HEK293 (cell line): Measurements from ENCODE around the gene SEC61G.

Experiments used
- CTCF ChIA-PET: fragments of 350-600 bp; formaldehyde crosslinking; extraction: SDS; loops from one replicate; lab custom pipeline; 2021; ENCODE audit warnings: antibody characterized with exemption; lab: Yijun Ruan, JAX
- POLR2A ChIA-PET: fragments of 300-600 bp; formaldehyde crosslinking; extraction: SDS; loops from one replicate; lab custom pipeline; 2020; ENCODE audit warnings: antibody characterized with exemption, inconsistent platforms; lab: Yijun Ruan, JAX
- H3K27ac ChIP-seq: fragments of 200-500 bp; sonication (Bioruptor generic); 2 replicates; pipeline ENCODE4 v1.5.1; 2014; ENCODE audit warnings: low read depth, low read length, control low read depth, inconsistent platforms; ENCODE audit errors: extremely low read depth
- H3K36me3 ChIP-seq, 2 experiments: fragments of 200-500 bp in 1 of 2; sonication (Bioruptor generic) in 1 of 2; 1 replicate in 1 of 2; 2 replicates in 1 of 2; pipeline ENCODE4 v1.5.1; 2014 to 2017; ENCODE audit warnings: inconsistent platforms in 2 of 2, low read length in 2 of 2; ENCODE audit not compliant: control insufficient read depth in 2 of 2, insufficient read depth in 1 of 2
- H3K4me1 ChIP-seq: fragments of 200-500 bp; sonication (Bioruptor generic); 2 replicates; pipeline ENCODE4 v1.5.1; 2014; ENCODE audit warnings: mild to moderate bottlenecking, low read length, inconsistent platforms; ENCODE audit not compliant: control insufficient read depth, insufficient read depth
- H3K4me3 ChIP-seq: 2 replicates; pipeline ENCODE4 v1.5.1; 2011; ENCODE audit warnings: low read depth, mild to moderate bottlenecking, control low read depth, low read length, moderate library complexity
- H3K9me3 ChIP-seq: fragments of 200-500 bp; sonication (Bioruptor generic); 2 replicates; pipeline ENCODE4 v1.5.1; 2014; ENCODE audit warnings: low read depth, low read length, inconsistent platforms; ENCODE audit not compliant: control insufficient read depth, insufficient read depth
- FEZF1 ChIP-seq: fragments of 450-650 bp; formaldehyde crosslinking; IDR thresholded peaks from 2 replicates; pipeline ENCODE4 v1.5.1; 2016; ENCODE audit warnings: missing biosample characterization, missing genetic modification characterization
- GLIS1 ChIP-seq: fragments of 450-650 bp; formaldehyde crosslinking; IDR thresholded peaks from 2 replicates; pipeline ENCODE4 v1.5.1; 2016; ENCODE audit warnings: missing biosample characterization, missing genetic modification characterization
- GLIS2 ChIP-seq: fragments of 450-650 bp; formaldehyde crosslinking; IDR thresholded peaks from 2 replicates; pipeline ENCODE4 v1.5.1; 2016; ENCODE audit warnings: missing biosample characterization, missing genetic modification characterization
- KLF10 ChIP-seq: fragments of 450-650 bp; IDR thresholded peaks from 2 replicates; pipeline ENCODE4 v1.5.1; 2018; ENCODE audit warnings: missing biosample characterization, mild to moderate bottlenecking, missing genetic modification characterization
- KLF16 ChIP-seq: fragments of 450-650 bp; formaldehyde crosslinking; IDR thresholded peaks from 2 replicates; pipeline ENCODE4 v1.5.1; 2017; ENCODE audit warnings: missing biosample characterization, missing genetic modification characterization
- KLF8 ChIP-seq: fragments of 450-650 bp; formaldehyde crosslinking; IDR thresholded peaks from 2 replicates; pipeline ENCODE4 v1.5.1; 2016; ENCODE audit warnings: missing biosample characterization, missing genetic modification characterization
- PRDM1 ChIP-seq: fragments of 450-650 bp; formaldehyde crosslinking; IDR thresholded peaks from 2 replicates; pipeline ENCODE4; 2016; ENCODE audit warnings: missing biosample characterization, missing genetic modification characterization
- SP2 ChIP-seq: fragments of 450-650 bp; formaldehyde crosslinking; IDR thresholded peaks from 2 replicates; pipeline ENCODE4 v1.5.1; 2016; ENCODE audit warnings: missing biosample characterization, missing genetic modification characterization
- ZBTB48 ChIP-seq: fragments of 450-650 bp; formaldehyde crosslinking; IDR thresholded peaks from 2 replicates; pipeline ENCODE4 v1.5.1; 2016; ENCODE audit warnings: missing biosample characterization, missing genetic modification characterization
- ZNF184 ChIP-seq: fragments of 450-650 bp; IDR thresholded peaks from 2 replicates; pipeline ENCODE4 v1.5.1; 2018; ENCODE audit warnings: missing biosample characterization, mild to moderate bottlenecking, missing genetic modification characterization
- ZNF221 ChIP-seq: fragments of 450-650 bp; formaldehyde crosslinking; IDR thresholded peaks from 2 replicates; pipeline ENCODE4 v1.5.1; 2017; ENCODE audit warnings: missing biosample characterization, missing genetic modification characterization, borderline replicate concordance
- ZNF302 ChIP-seq: fragments of 450-650 bp; formaldehyde crosslinking; IDR thresholded peaks from 2 replicates; pipeline ENCODE4 v1.5.1; 2016; ENCODE audit warnings: missing biosample characterization, missing genetic modification characterization, low read depth
- ZNF624 ChIP-seq: fragments of 450-650 bp; formaldehyde crosslinking; IDR thresholded peaks from 2 replicates; pipeline ENCODE4 v1.5.1; 2017; ENCODE audit warnings: missing biosample characterization, missing genetic modification characterization
- ZNF768 ChIP-seq: fragments of 450-650 bp; formaldehyde crosslinking; IDR thresholded peaks from 2 replicates; pipeline ENCODE4 v1.5.1; 2018; ENCODE audit warnings: missing biosample characterization, mild to moderate bottlenecking, missing genetic modification characterization
- ZSCAN16 ChIP-seq: fragments of 450-650 bp; formaldehyde crosslinking; IDR thresholded peaks from 2 replicates; pipeline ENCODE4 v1.5.1; 2016; ENCODE audit warnings: missing biosample characterization, missing genetic modification characterization
- ZXDB ChIP-seq: fragments of 450-650 bp; formaldehyde crosslinking; IDR thresholded peaks from 2 replicates; pipeline ENCODE4 v1.5.1; 2016; ENCODE audit warnings: missing biosample characterization, missing genetic modification characterization
- TF ChIP-seq, protein P1 (sequence below): fragments of 450-650 bp; formaldehyde crosslinking; IDR thresholded peaks from 2 replicates; pipeline ENCODE4 v1.5.1; 2016; ENCODE audit warnings: missing biosample characterization, missing genetic modification characterization
- TF ChIP-seq, protein P2 (sequence below): fragments of 450-650 bp; formaldehyde crosslinking; IDR thresholded peaks from 2 replicates; pipeline ENCODE4 v1.5.0; 2017; ENCODE audit warnings: missing biosample characterization, missing genetic modification characterization, borderline replicate concordance
- TF ChIP-seq, protein P3 (sequence below): fragments of 450-650 bp; IDR thresholded peaks from 2 replicates; pipeline ENCODE4 v1.5.1; 2018; ENCODE audit warnings: missing biosample characterization, mild to moderate bottlenecking, missing genetic modification characterization
- TF ChIP-seq, protein P4 (sequence below): fragments of 450-650 bp; formaldehyde crosslinking; IDR thresholded peaks from 2 replicates; pipeline ENCODE4 v1.5.1; 2017; ENCODE audit warnings: missing biosample characterization, missing genetic modification characterization

The SEC61G gene

DNA sequence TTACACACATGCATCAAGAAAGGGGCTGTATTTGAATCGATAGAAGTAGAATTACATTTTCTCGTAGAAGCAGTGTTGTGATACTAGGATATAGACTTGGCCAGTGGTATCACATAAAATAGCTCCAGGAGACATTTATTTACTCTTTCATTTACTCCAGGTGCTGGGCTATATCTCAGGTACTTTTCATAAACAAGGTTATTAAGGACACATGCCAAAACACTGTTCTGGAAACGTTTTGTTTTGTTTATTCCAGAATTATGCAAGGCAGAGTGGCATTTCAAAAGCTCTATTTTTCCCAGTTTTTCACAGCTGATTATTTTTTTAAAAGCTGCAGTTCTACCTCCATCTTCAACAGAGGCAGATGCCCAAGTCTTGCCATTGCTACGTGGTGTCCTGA lies 37.8 kb upstream of the SEC61G start:
- CTCF ChIA-PET, result no interaction called here
- no peak overlapping the region for H3K4me3 ChIP-seq
- TF ChIP-seq ZBTB48 (tag by site-specific recombination) (no peak), GLIS1 (no peak)
- POLR2A ChIA-PET, result no interaction called here
- H3K4me1 ChIP-seq, result no peaks in the 10 kb centered on the region
- no peaks in the 10 kb centered on the region for H3K36me3 ChIP-seq
- no peaks in the 10 kb centered on the region for H3K9me3 ChIP-seq
- no peak overlapping the region for H3K27ac ChIP-seq

DNA sequence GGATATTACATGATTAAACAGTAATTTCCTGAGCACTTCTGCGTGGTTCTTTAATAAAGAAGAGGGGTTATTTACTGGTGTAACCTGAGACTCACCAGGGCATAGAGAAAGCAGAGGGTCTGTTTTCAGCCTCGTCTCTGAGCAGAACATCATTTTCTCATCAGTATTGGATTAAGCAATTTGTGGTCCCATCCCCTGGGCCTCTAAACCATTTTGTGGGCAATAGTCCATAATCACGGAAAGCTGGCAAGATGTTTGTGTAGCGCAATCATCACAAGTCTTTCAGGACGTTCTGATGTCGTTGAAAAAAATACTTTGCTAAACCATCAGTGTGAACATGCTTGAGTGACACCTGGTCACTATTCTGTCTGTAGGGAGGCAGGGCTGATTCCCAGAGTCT lies 37.1 kb upstream of the SEC61G start:
- no peaks in the 10 kb centered on the region for H3K4me1 ChIP-seq
- H3K36me3 ChIP-seq, result no peaks in the 10 kb centered on the region
- H3K4me3 ChIP-seq, result no peak overlapping the region
- no peak for TF ChIP-seq ZNF768 (tag by site-specific recombination)
- no peak for TF ChIP-seq ZNF302 (tag by site-specific recombination)
- TF ChIP-seq, protein P1, sequence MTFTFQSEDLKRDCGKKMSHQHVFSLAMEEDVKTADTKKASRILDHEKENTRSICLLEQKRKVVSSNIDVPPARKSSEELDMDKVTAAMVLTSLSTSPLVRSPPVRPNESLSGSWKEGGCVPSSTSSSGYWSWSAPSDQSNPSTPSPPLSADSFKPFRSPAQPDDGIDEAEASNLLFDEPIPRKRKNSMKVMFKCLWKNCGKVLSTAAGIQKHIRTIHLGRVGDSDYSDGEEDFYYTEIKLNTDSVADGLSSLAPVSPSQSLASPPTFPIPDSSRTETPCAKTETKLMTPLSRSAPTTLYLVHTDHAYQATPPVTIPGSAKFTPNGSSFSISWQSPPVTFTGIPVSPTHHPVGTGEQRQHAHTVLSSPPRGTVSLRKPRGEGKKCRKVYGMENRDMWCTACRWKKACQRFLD (tag by site-specific recombination), result no peak
- no peak for TF ChIP-seq ZNF184 (tag by site-specific recombination)
- TF ChIP-seq, protein P2, sequence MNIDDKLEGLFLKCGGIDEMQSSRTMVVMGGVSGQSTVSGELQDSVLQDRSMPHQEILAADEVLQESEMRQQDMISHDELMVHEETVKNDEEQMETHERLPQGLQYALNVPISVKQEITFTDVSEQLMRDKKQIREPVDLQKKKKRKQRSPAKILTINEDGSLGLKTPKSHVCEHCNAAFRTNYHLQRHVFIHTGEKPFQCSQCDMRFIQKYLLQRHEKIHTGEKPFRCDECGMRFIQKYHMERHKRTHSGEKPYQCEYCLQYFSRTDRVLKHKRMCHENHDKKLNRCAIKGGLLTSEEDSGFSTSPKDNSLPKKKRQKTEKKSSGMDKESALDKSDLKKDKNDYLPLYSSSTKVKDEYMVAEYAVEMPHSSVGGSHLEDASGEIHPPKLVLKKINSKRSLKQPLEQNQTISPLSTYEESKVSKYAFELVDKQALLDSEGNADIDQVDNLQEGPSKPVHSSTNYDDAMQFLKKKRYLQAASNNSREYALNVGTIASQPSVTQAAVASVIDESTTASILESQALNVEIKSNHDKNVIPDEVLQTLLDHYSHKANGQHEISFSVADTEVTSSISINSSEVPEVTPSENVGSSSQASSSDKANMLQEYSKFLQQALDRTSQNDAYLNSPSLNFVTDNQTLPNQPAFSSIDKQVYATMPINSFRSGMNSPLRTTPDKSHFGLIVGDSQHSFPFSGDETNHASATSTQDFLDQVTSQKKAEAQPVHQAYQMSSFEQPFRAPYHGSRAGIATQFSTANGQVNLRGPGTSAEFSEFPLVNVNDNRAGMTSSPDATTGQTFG (tag by site-specific recombination), result no peak
- no peak for TF ChIP-seq FEZF1 (tag by site-specific recombination)
- TF ChIP-seq GLIS2 (tag by site-specific recombination), result no peak
- TF ChIP-seq KLF10 (tag by site-specific recombination), result no peak
- TF ChIP-seq ZNF624 (tag by site-specific recombination), result no peak
- TF ChIP-seq SP2 (tag by site-specific recombination), result no peak
- TF ChIP-seq, protein P3, sequence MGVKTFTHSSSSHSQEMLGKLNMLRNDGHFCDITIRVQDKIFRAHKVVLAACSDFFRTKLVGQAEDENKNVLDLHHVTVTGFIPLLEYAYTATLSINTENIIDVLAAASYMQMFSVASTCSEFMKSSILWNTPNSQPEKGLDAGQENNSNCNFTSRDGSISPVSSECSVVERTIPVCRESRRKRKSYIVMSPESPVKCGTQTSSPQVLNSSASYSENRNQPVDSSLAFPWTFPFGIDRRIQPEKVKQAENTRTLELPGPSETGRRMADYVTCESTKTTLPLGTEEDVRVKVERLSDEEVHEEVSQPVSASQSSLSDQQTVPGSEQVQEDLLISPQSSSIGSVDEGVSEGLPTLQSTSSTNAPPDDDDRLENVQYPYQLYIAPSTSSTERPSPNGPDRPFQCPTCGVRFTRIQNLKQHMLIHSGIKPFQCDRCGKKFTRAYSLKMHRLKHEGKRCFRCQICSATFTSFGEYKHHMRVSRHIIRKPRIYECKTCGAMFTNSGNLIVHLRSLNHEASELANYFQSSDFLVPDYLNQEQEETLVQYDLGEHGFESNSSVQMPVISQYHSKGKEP (tag by site-specific recombination), result no peak
- TF ChIP-seq, protein P4, sequence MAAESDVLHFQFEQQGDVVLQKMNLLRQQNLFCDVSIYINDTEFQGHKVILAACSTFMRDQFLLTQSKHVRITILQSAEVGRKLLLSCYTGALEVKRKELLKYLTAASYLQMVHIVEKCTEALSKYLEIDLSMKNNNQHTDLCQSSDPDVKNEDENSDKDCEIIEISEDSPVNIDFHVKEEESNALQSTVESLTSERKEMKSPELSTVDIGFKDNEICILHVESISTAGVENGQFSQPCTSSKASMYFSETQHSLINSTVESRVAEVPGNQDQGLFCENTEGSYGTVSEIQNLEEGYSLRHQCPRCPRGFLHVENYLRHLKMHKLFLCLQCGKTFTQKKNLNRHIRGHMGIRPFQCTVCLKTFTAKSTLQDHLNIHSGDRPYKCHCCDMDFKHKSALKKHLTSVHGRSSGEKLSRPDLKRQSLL (tag by site-specific recombination), result no peak
- TF ChIP-seq, all 188 proteins: peak for 0
- CTCF ChIA-PET, result interaction anchor here (1.8 kb wide), 1 partner anchor 459 kb away, joined by 5 read pairs; no protein-coding TSS in a partner anchor
- Histone ChIP-seq H3K27ac (no peak overlapping the region), H3K9me3 (no peaks in the 10 kb centered on the region)
- POLR2A ChIA-PET, result no interaction called here

DNA sequence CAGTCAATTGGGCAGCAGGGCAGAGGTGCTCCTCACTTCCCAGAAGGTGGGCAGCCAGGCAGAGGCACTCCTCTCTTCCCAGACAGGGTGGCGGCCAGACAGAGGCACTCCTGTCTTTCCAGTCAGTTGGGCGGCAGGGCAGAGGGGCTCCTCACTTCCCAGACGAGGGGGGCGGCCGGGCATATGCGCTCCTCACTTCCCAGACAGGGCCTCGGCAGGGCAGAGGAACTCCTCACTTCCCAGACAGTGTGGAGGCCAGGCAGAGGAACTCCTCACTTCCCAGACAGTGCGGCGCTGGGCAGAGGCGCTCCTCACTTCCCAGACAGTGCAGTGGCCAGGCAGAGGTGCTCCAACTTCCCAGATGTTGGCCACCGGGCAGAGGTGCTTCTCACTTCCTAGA lies 33.4 kb upstream of the SEC61G start:
- H3K9me3 ChIP-seq, result no peaks in the 10 kb centered on the region
- CTCF ChIA-PET, result no interaction called here
- POLR2A ChIA-PET, result no interaction called here
- no peak overlapping the region for H3K4me3 ChIP-seq
- no peak for TF ChIP-seq ZXDB (tag by site-specific recombination)
- TF ChIP-seq KLF10 (tag by site-specific recombination), result no peak
- no peak for TF ChIP-seq PRDM1 (tag by site-specific recombination)
- no peak for TF ChIP-seq ZNF221
- no peak for TF ChIP-seq KLF8 (tag by site-specific recombination)
- TF ChIP-seq ZSCAN16 (tag by site-specific recombination), result no peak
- no peak for TF ChIP-seq KLF16
- no peaks in the 10 kb centered on the region for H3K4me1 ChIP-seq
- H3K27ac ChIP-seq, result no peak overlapping the region
- no peaks in the 10 kb centered on the region for H3K36me3 ChIP-seq
